ENCODE results near the gene PARP3.

The PARP3 gene

DNA sequence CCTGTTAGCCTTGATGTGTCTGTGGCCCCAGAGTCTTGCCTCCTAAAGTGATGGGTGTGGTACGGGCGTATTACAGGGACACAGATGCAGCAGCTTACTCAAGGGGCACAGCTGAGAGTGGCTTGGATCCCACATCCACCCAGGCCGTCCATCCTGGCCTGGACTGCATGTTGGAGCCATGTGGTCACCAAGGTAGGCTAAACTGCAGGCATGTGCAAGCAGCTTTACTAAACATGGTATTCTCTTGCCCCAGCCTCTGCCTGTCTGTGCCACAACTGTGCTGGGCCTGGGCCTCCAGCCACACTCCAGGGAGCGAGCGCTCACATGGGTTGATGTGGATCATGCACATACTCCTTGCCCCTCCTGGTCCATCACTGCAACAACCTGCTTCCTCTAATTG is 7.0 kb downstream of the PARP3 start:
- Histone ChIP-seq H3K4me3 (ENCODE audit: severe bottlenecking) (no peak overlapping the region), H3K27me3 (ENCODE audit: insufficient read depth, poor library complexity, severe bottlenecking) (no peaks in the 10 kb centered on the region), H3K4me1 (ENCODE audit: insufficient read depth, poor library complexity, severe bottlenecking) (peaks cover 8% of the 10 kb centered on the region), H3K36me3 (ENCODE audit: low read depth) (no peaks in the 10 kb centered on the region), H3K9me3 (ENCODE audit: severe bottlenecking) (no peaks in the 10 kb centered on the region), H3K27ac (ENCODE audit: poor library complexity, severe bottlenecking) (no peak overlapping the region)
- ATAC-seq (ENCODE audit: low read depth) (no peak), DNase-seq (ENCODE audit: low spot score) (no peak)
- TF ChIP-seq, protein P1, sequence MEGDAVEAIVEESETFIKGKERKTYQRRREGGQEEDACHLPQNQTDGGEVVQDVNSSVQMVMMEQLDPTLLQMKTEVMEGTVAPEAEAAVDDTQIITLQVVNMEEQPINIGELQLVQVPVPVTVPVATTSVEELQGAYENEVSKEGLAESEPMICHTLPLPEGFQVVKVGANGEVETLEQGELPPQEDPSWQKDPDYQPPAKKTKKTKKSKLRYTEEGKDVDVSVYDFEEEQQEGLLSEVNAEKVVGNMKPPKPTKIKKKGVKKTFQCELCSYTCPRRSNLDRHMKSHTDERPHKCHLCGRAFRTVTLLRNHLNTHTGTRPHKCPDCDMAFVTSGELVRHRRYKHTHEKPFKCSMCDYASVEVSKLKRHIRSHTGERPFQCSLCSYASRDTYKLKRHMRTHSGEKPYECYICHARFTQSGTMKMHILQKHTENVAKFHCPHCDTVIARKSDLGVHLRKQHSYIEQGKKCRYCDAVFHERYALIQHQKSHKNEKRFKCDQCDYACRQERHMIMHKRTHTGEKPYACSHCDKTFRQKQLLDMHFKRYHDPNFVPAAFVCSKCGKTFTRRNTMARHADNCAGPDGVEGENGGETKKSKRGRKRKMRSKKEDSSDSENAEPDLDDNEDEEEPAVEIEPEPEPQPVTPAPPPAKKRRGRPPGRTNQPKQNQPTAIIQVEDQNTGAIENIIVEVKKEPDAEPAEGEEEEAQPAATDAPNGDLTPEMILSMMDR (IDR thresholded peaks at IDR 0.05; ENCODE audit: poor library complexity, severe bottlenecking) = no peak

DNA sequence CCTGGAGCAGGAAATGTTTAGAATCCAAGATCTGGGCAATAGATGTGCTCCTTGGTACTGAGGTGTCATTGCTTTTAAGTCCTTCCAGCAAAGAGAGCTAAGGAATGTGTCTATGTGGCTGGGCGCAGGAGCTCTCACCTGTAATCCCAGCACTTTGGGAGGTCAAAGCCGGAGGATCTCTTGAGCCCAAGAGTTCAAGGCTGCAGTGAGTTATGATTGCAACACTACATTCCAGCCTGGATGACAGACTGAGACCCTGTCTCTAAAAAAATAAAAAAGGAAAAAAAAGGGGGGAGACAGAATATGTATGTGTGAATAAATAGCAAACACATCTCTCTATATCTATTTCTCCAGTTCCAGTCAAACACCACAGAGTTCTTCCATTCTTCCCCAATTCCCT is 8.7 kb downstream of the PARP3 start:
- Histone ChIP-seq H3K9me3 (ENCODE audit: severe bottlenecking) (no peaks in the 10 kb centered on the region), H3K27me3 (ENCODE audit: insufficient read depth, poor library complexity, severe bottlenecking) (no peaks in the 10 kb centered on the region), H3K4me1 (ENCODE audit: insufficient read depth, poor library complexity, severe bottlenecking) (peaks cover 8% of the 10 kb centered on the region), H3K27ac (ENCODE audit: poor library complexity, severe bottlenecking) (no peak overlapping the region), H3K36me3 (ENCODE audit: low read depth) (no peaks in the 10 kb centered on the region), H3K4me3 (ENCODE audit: severe bottlenecking) (no peak overlapping the region)
- TF ChIP-seq, protein P1 (IDR thresholded peaks at IDR 0.05; ENCODE audit: poor library complexity, severe bottlenecking) = no peak
- ATAC-seq (ENCODE audit: low read depth) = no peak
- DNase-seq (ENCODE audit: low spot score) = no peak

DNA sequence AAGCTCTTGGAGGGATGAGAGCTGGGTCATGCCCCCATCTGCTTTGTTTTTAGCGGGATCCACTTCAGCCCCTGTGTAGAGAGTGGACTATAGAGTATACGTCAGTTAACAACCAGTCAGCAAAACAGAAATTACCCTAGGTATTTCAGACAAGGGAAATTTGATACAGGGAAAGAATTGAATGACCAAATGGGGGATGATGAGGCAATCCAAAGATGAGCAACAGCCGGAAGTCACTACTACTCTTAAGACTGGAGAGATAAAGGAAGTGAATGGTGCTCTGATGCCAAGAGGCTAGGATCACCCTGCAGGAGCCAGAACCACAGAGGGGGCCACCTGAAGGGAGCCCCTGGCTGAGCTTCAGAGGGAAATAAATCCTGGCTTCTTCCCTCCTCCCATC is 11.3 kb downstream of the PARP3 start:
- DNase-seq (ENCODE audit: low spot score) = no peak
- ATAC-seq (ENCODE audit: low read depth) = peak; percentile 60
- no peaks in the 10 kb centered on the region for H3K36me3 ChIP-seq (ENCODE audit: low read depth)
- H3K9me3 ChIP-seq (ENCODE audit: severe bottlenecking) = no peaks in the 10 kb centered on the region
- H3K27me3 ChIP-seq (ENCODE audit: insufficient read depth, poor library complexity, severe bottlenecking) = no peaks in the 10 kb centered on the region
- peaks cover 8% of the 10 kb centered on the region for H3K4me1 ChIP-seq (ENCODE audit: insufficient read depth, poor library complexity, severe bottlenecking)
- H3K27ac ChIP-seq (ENCODE audit: poor library complexity, severe bottlenecking) = peak overlapping the region; percentile 15
- TF ChIP-seq, protein P1 (IDR thresholded peaks at IDR 0.05; ENCODE audit: poor library complexity, severe bottlenecking) = no peak
- H3K4me3 ChIP-seq (ENCODE audit: severe bottlenecking) = no peak overlapping the region

DNA sequence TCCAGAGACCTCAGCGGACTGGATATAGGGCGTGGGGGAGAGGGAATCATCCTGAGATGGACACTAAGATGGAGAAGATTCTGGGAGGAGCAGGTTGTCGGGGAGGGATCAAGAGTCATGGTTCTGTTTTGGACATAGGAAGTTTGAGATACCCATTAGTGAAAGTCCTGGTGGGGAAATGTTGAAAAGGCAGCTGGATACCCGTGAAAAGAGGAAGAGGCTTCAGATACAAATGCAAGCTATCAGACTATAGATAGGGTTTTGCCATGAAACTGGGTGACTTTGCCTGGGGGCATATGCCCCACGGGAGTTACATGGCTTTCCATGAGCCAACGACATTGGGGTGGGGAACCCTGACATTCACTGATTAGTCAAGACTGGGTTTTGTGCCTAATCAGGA is 11.9 kb downstream of the PARP3 start:
- Histone ChIP-seq H3K36me3 (ENCODE audit: low read depth) (no peaks in the 10 kb centered on the region), H3K4me1 (ENCODE audit: insufficient read depth, poor library complexity, severe bottlenecking) (peaks cover 8% of the 10 kb centered on the region), H3K4me3 (ENCODE audit: severe bottlenecking) (no peak overlapping the region), H3K27ac (ENCODE audit: poor library complexity, severe bottlenecking) (peak overlapping the region; percentile 15), H3K9me3 (ENCODE audit: severe bottlenecking) (no peaks in the 10 kb centered on the region), H3K27me3 (ENCODE audit: insufficient read depth, poor library complexity, severe bottlenecking) (no peaks in the 10 kb centered on the region)
- TF ChIP-seq, protein P1 (IDR thresholded peaks at IDR 0.05; ENCODE audit: poor library complexity, severe bottlenecking) = no peak
- DNase-seq (ENCODE audit: low spot score) (no peak), ATAC-seq (ENCODE audit: low read depth) (no peak)

DNA sequence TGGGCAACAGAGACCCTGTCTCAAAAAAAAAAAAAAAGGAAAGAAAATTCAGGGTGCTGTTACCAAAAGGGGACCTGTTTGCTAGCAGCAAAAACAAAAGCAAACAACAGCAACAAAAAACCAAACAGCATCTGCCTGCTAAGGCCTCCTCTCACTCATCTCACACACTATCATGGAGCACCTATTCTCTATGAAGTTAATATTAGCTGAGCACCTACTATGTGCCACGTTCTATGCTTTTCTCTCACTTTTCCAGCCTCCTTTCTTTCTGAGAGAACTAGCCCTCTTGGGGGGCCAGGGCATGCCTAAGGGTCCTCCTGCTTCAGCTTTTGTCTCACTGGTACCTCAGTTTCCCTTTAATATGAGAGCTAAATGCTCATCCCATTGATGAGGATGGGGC is 12.6 kb downstream of the PARP3 start:
- Histone ChIP-seq H3K36me3 (ENCODE audit: low read depth) (no peaks in the 10 kb centered on the region), H3K9me3 (ENCODE audit: severe bottlenecking) (no peaks in the 10 kb centered on the region), H3K4me1 (ENCODE audit: insufficient read depth, poor library complexity, severe bottlenecking) (peaks cover 8% of the 10 kb centered on the region), H3K27ac (ENCODE audit: poor library complexity, severe bottlenecking) (no peak overlapping the region), H3K27me3 (ENCODE audit: insufficient read depth, poor library complexity, severe bottlenecking) (no peaks in the 10 kb centered on the region), H3K4me3 (ENCODE audit: severe bottlenecking) (no peak overlapping the region)
- no peak for ATAC-seq (ENCODE audit: low read depth)
- TF ChIP-seq, protein P1 (IDR thresholded peaks at IDR 0.05; ENCODE audit: poor library complexity, severe bottlenecking) = no peak
- no peak for DNase-seq (ENCODE audit: low spot score)

Data from RWPE2 (cell line).